Gastrocnemius medialis (tissue), 4 donors: ENCODE results near the gene CACNA1C. TPM values are rescaled to one million over a fixed set of nuclear protein-coding genes. Genes with fewer than 3 reads are reported as not detected.

Experiments
- ATAC-seq, 2 donors: fragments of 150-250 bp; one replicate each; pipeline ENCODE4 v1.9.1; 2016
- DNase-seq, 2 donors: peaks; one replicate each; pipeline ENCODE4 v3.0.0-alpha.2; 2019
- H3K27ac ChIP-seq, 4 donors: fragments of 200-600 bp; sonication (generic); 1 replicate in 1 of 4; 2 replicates in 3 of 4; pipeline ENCODE4 v1.5.1; 2016 to 2018; ENCODE audit warnings: mild to moderate bottlenecking in 2 of 4, moderate library complexity in 1 of 4
- H3K27me3 ChIP-seq, 3 donors: fragments of 200-600 bp; sonication (generic) in 2 of 3; 1 replicate in 1 of 3; 2 replicates in 2 of 3; pipeline versions ENCODE4 v1.5.1 to v1.6.0; 2016 to 2019; ENCODE audit warnings: mild to moderate bottlenecking in 1 of 3, moderate library complexity in 1 of 3
- H3K36me3 ChIP-seq, 2 donors: fragments of 200-600 bp; sonication (generic) in 1 of 2; one replicate each; pipeline ENCODE4 v1.5.1; 2017 to 2018
- H3K4me1 ChIP-seq, 2 donors: fragments of 200-600 bp; sonication (generic) in 1 of 2; one replicate each; pipeline ENCODE4 v1.5.1; 2016 to 2017; ENCODE audit warnings: mild to moderate bottlenecking in 2 of 2
- H3K4me3 ChIP-seq, 4 donors: fragments of 200-600 bp; sonication (generic) in 3 of 4; 1 replicate in 1 of 4; 2 replicates in 3 of 4; pipeline ENCODE4 v1.5.1; 2016 to 2019; ENCODE audit warnings: mild to moderate bottlenecking in 2 of 4
- H3K9me3 ChIP-seq, 3 donors: fragments of 200-600 bp; sonication (generic) in 2 of 3; 1 replicate in 1 of 3; 2 replicates in 2 of 3; pipeline ENCODE4 v1.5.1; 2016 to 2019
- POLR2A ChIP-seq, 2 donors: fragments of 450-650 bp; IDR thresholded peaks; one replicate each; pipeline ENCODE4 v1.6.1; 2017; ENCODE audit warnings: antibody characterized with exemption in 2 of 2, mild to moderate bottlenecking in 2 of 2, moderate library complexity in 2 of 2
- in situ Hi-C, 4 donors: fragments of 200-750 bp; cut with MboI; loops; one replicate each; pipeline versions ENCODE4 v1.15.0 to v1.8.0; 2017; ENCODE audit warnings: low sequenced_read_pairs in 4 of 4
- intact Hi-C: fragments of 100-400 bp; cut with DNase I; formaldehyde crosslinking; loops from one replicate; pipeline ENCODE4 v1.15.1; 2023; ENCODE audit warnings: low total_unique reads
- total RNA-seq, 4 donors: library from RNA; depleted of rRNA; stranded (reverse); fragments of >200 nt; gene quantifications; one replicate each; pipeline versions ENCODE4 v1.1.0 to v1.2.3, GENCODE V29; 2016
- TF ChIP-seq, protein P1 (sequence below), 5 experiments: fragments of 450-650 bp in 3 of 5; fragments of 200-600 bp in 2 of 5; sonication (generic) in 2 of 5; IDR thresholded peaks in 4 of 5; conservative IDR thresholded peaks in 1 of 5; 1 replicate in 4 of 5; 2 replicates in 1 of 5; pipeline ENCODE4 v1.5.1; 2016 to 2019; ENCODE audit warnings: antibody characterized with exemption in 5 of 5, mild to moderate bottlenecking in 3 of 5, moderate library complexity in 3 of 5

The CACNA1C gene
- total RNA-seq, 4 donors from 2014 or later: 0.80 to 1.8 (median 0.91) TPM

DNA sequence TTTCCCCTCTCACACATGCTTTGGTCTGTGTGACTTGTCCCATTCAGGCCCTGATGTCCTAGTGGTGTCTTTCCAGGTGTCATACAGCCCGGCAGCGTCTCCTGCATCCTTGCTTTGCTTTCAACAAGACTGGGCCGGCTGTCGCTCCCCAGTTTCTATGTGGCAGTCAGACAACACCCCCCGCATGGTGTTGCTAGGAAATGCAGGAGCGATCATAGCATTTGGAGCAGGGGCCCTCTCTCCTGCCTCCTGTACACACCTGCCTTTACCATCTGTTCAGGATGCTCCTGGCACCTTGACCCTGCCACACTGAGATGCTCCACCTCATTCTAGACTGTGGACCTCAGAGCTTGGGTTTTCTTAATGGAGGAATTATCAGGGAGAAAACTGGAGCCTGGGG is 29.5 kb downstream of the CACNA1C start:
- Histone ChIP-seq H3K27ac (no peak overlapping the region), H3K9me3 (no peaks in the 10 kb centered on the region), H3K27me3 (no peaks in the 10 kb centered on the region), H3K4me3 (no peak overlapping the region), H3K4me1 (no peaks in the 10 kb centered on the region), H3K36me3 (no peaks in the 10 kb centered on the region)
- DNase-seq (no peak), ATAC-seq (no peak)
- no peak for TF ChIP-seq POLR2A (IDR thresholded peaks at IDR 0.05)
- TF ChIP-seq, protein P1, sequence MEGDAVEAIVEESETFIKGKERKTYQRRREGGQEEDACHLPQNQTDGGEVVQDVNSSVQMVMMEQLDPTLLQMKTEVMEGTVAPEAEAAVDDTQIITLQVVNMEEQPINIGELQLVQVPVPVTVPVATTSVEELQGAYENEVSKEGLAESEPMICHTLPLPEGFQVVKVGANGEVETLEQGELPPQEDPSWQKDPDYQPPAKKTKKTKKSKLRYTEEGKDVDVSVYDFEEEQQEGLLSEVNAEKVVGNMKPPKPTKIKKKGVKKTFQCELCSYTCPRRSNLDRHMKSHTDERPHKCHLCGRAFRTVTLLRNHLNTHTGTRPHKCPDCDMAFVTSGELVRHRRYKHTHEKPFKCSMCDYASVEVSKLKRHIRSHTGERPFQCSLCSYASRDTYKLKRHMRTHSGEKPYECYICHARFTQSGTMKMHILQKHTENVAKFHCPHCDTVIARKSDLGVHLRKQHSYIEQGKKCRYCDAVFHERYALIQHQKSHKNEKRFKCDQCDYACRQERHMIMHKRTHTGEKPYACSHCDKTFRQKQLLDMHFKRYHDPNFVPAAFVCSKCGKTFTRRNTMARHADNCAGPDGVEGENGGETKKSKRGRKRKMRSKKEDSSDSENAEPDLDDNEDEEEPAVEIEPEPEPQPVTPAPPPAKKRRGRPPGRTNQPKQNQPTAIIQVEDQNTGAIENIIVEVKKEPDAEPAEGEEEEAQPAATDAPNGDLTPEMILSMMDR (IDR thresholded peaks at IDR 0.05 in 4 of 5, conservative IDR thresholded peaks at IDR 0.05 in 1 of 5): no peak
- intact Hi-C loops (no loop called here), in situ Hi-C loops (no loop called here)

DNA sequence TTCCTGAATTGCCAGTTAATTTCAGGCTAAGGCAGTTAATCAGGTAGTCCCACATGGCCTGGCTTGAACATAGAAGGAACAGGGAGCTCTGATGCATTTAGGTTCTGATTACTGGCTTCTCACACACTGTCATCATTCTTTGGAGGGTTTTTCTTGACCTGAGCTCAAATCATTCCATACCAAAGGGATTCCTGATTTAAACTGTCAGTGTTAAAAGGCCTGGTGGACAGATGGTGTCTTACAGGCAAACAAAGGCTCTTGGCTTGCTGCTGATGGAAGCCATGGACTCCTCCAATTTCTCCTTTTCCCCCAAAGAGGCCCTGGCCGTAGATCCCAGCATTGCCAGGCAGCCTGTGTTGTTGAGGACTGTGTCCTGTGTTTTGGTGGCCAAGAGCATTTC is 30.2 kb downstream of the CACNA1C start:
- no peaks in the 10 kb centered on the region for H3K36me3 ChIP-seq
- H3K27ac ChIP-seq: no peak overlapping the region
- H3K4me1 ChIP-seq: no peaks in the 10 kb centered on the region
- in situ Hi-C loops: no loop called here
- TF ChIP-seq, protein P1 (IDR thresholded peaks at IDR 0.05 in 4 of 5, conservative IDR thresholded peaks at IDR 0.05 in 1 of 5): no peak
- TF ChIP-seq POLR2A (IDR thresholded peaks at IDR 0.05): no peak
- ATAC-seq: no peak
- no peak overlapping the region for H3K4me3 ChIP-seq
- H3K9me3 ChIP-seq: no peaks in the 10 kb centered on the region
- intact Hi-C loops: no loop called here
- H3K27me3 ChIP-seq: no peaks in the 10 kb centered on the region
- no peak for DNase-seq

DNA sequence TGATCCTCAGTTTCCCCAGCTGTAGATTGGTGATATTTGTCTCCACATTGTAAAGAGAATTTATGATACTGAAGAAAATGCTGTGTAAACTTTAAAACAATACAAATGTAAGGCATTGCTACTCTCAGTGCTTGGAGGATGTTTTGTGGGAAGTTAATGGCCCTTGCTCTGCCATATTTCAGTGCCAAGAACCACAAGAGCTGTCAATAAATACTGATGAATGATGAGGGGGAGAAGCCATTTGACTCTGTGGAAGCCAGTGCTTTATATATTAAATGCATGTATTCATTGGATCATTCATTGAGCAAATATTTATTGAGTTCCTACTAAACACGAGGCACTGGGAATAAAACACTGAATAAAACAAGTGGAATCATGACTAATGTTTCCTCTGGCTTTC is 30.8 kb downstream of the CACNA1C start:
- Histone ChIP-seq H3K27ac (no peak overlapping the region), H3K36me3 (no peaks in the 10 kb centered on the region), H3K9me3 (no peaks in the 10 kb centered on the region), H3K27me3 (no peaks in the 10 kb centered on the region), H3K4me3 (no peak overlapping the region), H3K4me1 (no peaks in the 10 kb centered on the region)
- no peak for ATAC-seq
- TF ChIP-seq, protein P1 (IDR thresholded peaks at IDR 0.05 in 4 of 5, conservative IDR thresholded peaks at IDR 0.05 in 1 of 5): no peak
- no peak for TF ChIP-seq POLR2A (IDR thresholded peaks at IDR 0.05)
- in situ Hi-C loops: no loop called here
- intact Hi-C loops: no loop called here
- DNase-seq: no peak

DNA sequence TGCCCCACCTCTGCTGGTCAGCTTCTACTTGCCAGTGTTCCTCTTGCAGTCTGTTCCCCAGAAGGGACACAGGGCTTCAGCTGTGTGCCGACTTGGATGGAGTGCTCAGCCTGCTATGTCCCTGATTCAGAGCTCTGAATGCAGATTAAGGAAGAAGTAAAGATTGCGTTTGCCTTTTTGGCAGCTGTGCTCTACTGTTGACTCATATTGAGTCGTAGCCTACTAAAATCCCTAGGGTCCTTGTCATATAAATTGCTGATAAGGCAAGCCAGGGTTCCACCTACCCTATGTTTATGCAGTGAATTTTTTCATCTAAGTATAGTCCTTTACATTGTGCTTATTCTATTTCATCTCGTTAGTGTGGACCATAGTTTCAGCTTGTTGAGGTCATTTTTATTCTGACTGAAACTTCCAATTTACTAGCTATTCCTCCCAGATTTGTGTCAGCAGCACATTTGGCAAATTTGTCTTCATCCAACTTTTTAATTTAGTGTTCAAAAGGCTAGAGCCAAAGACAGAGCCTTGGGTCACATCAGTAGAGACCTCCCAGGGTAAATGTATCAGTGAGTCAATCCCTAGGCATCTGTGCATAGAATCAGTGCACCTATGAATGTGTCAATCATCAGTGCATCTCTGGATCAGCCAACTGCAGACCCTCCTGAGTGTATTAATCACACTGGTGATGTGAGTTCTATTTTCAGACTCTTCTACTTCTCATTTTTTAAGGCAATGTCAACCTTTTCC is 31.9 kb downstream of the CACNA1C start:
- intact Hi-C loops: no loop called here
- no peaks in the 10 kb centered on the region for H3K9me3 ChIP-seq
- TF ChIP-seq POLR2A (IDR thresholded peaks at IDR 0.05): no peak
- TF ChIP-seq, protein P1 (IDR thresholded peaks at IDR 0.05 in 4 of 5, conservative IDR thresholded peaks at IDR 0.05 in 1 of 5): no peak
- in situ Hi-C loops: no loop called here
- H3K27me3 ChIP-seq: no peaks in the 10 kb centered on the region
- DNase-seq (peak in 1 of 2 donors; percentile 41), ATAC-seq (peak; percentile 63 to 73)
- no peaks in the 10 kb centered on the region for H3K4me1 ChIP-seq
- H3K27ac ChIP-seq: no peak overlapping the region
- no peak overlapping the region for H3K4me3 ChIP-seq
- no peaks in the 10 kb centered on the region for H3K36me3 ChIP-seq

DNA sequence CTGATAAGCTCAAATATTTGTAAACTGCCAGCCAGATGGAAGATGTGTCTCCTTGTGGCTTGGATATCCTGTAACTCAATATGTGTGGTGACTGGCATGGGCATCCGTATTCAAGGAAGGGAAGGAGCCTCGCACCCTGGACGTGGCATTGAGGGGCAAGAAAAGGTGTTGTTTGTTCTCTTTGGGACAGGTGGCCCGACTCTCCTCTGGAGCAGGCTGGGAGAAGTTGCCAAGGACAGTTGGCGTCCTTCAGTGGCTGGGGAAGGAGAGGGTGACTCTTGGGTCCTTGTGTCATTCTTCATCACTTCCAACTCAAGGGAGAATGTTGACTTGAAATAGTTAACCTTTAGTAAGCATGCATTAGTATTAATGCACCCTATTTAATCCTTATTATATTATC is 39.6 kb downstream of the CACNA1C start:
- in situ Hi-C loops (no loop called here), intact Hi-C loops (no loop called here)
- ATAC-seq (no peak), DNase-seq (no peak)
- Histone ChIP-seq H3K9me3 (no peaks in the 10 kb centered on the region), H3K4me3 (no peak overlapping the region), H3K27ac (no peak overlapping the region), H3K27me3 (no peaks in the 10 kb centered on the region), H3K36me3 (no peaks in the 10 kb centered on the region), H3K4me1 (peaks cover 0 to 5% of the 10 kb centered on the region in 2 donors)
- TF ChIP-seq, protein P1 (IDR thresholded peaks at IDR 0.05 in 4 of 5, conservative IDR thresholded peaks at IDR 0.05 in 1 of 5): no peak
